Measurements from ENCODE around the gene RENBP.

The RENBP gene

DNA sequence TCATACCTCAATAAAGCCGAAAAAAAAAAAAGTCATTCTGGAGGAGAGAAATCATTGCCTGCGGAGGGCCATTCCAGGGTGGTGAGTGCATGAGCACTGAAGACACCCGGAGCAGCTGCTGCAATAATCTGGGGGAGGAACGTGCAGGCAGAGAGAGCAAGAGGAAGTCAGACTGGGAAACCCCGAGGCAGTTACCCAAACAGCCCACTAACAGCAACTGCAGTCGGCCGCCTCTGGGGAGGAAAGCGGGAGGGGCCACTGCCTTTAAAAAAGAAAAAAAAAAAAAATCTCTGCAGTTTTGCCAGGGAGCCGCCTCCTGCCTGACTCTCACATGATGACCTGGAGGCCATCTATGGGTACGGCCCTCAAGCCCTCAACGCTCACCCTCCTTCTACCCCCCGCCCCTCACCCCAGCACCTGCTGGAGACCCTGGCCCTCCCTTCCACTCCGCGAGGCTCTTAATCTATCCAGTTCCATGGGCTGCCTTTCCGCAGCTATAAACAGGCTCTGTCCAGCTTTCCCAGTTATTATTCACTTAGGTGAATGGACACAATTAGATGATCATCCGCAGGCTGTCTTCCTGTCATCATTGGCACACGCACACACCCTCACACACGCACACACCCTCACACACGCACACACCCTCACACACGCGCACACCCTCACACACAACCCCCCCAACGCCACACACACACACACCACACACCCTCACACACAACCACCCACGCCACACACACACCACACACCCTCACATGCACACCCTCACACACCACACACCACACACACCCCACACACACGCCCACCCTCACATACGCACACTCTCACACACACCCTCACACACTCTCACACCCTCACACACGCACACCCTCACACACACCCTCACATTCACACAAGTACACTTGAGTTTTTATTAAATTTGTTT lies 43.4 kb downstream of the RENBP start:
- TF ChIP-seq, protein P1, sequence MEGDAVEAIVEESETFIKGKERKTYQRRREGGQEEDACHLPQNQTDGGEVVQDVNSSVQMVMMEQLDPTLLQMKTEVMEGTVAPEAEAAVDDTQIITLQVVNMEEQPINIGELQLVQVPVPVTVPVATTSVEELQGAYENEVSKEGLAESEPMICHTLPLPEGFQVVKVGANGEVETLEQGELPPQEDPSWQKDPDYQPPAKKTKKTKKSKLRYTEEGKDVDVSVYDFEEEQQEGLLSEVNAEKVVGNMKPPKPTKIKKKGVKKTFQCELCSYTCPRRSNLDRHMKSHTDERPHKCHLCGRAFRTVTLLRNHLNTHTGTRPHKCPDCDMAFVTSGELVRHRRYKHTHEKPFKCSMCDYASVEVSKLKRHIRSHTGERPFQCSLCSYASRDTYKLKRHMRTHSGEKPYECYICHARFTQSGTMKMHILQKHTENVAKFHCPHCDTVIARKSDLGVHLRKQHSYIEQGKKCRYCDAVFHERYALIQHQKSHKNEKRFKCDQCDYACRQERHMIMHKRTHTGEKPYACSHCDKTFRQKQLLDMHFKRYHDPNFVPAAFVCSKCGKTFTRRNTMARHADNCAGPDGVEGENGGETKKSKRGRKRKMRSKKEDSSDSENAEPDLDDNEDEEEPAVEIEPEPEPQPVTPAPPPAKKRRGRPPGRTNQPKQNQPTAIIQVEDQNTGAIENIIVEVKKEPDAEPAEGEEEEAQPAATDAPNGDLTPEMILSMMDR (IDR thresholded peaks at IDR 0.05) = no peak

DNA sequence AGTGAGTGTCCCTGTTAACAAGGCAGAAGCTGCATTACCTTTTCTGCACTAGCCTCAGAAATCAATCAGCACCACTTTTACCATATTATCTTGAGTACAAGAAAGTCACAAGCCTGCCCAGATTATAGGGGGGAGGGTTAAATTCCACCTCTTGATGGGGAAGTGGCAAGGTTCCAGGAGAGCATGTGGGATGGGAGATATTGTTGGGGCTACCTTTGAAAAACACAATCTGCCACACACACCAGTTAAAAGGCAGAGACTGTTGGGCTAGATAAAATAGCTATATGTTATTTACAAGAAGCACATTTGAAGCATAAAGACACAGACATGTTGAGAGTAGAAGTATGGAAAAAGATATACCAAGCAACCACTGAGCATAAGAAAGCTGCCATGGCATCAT lies 46.5 kb downstream of the RENBP start:
- TF ChIP-seq, protein P1 (IDR thresholded peaks at IDR 0.05) = no peak

DNA sequence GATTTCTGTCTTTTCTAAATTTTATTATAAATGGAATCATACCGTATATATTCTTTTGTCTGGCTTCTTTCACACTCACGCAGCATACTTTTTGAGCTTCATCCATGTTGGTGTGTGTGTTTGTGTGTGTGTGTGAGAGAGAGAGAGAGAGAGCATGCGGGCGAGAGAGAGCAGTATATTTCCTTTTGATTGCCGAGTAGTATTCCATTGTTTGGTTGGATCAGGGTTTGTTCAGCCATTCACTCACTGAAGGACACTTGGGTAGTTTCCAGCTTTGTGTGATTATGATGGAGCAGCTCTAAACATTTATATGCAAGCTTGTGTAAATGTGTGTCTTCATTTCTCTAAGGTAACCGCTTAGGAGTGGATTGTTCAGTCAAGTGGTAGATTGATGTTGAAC lies 55.3 kb downstream of the RENBP start:
- TF ChIP-seq, protein P1 (IDR thresholded peaks at IDR 0.05) = no peak

DNA sequence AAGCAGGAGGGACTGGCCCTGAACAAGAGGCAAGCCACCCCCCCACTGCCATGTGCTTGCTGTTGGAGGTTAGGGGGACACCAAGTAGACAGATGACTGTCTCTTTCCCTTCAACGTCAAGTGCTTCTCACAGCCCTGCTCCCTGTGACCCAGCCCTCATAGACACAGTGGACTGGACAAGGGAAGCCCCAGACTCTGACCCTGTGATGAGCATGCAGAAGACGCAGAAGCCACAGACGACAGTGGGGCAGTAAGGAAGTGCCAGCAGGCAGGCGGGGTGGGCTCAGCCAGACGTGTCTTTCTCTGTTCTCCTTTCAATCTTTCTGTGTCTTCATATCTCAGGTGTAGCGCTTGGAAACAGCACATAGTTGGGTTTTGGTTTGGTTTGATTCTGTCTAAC lies 56.1 kb downstream of the RENBP start:
- TF ChIP-seq, protein P1 (IDR thresholded peaks at IDR 0.05) = no peak

DNA sequence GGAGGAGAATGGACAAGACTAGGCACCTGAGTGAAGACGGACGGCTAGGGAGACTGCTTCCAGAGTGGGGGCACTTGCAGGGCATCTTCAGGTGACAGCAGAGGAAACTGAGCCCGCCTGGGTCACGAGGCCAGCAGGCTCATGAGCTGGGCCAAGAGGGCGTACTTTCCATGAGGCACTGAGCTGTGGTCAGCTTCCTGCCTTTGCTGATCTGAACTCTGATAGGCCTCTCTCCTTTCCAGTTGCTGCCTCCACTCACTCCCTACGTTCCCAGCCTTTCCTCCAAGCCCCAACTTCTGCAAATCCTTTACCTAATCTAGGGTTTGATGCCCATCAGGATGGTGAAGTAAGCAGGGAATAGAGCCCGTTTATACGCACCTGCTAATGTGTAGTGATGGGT lies 57.1 kb downstream of the RENBP start:
- TF ChIP-seq, protein P1 (IDR thresholded peaks at IDR 0.05) = no peak

DNA sequence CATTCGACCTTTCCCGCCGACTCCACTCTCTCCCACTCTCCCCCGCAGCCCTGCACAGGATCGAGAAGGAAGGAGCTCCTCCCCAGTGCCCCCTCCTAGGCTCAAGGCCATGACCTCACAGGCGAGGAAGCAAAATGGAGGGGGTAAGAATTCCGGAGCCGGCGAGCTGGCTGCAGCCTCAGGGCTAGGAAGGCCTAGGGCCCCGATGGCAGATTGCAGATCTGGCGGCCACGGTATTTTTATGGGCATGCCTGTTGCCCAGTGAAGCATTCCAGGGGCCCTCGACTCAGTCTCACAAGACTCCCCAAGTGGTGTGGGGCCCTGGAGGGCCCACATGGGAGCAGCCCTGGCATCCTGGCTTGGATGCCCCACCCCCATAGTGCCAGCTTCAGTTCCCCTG lies 57.5 kb downstream of the RENBP start:
- TF ChIP-seq, protein P1 (IDR thresholded peaks at IDR 0.05) = no peak

DNA sequence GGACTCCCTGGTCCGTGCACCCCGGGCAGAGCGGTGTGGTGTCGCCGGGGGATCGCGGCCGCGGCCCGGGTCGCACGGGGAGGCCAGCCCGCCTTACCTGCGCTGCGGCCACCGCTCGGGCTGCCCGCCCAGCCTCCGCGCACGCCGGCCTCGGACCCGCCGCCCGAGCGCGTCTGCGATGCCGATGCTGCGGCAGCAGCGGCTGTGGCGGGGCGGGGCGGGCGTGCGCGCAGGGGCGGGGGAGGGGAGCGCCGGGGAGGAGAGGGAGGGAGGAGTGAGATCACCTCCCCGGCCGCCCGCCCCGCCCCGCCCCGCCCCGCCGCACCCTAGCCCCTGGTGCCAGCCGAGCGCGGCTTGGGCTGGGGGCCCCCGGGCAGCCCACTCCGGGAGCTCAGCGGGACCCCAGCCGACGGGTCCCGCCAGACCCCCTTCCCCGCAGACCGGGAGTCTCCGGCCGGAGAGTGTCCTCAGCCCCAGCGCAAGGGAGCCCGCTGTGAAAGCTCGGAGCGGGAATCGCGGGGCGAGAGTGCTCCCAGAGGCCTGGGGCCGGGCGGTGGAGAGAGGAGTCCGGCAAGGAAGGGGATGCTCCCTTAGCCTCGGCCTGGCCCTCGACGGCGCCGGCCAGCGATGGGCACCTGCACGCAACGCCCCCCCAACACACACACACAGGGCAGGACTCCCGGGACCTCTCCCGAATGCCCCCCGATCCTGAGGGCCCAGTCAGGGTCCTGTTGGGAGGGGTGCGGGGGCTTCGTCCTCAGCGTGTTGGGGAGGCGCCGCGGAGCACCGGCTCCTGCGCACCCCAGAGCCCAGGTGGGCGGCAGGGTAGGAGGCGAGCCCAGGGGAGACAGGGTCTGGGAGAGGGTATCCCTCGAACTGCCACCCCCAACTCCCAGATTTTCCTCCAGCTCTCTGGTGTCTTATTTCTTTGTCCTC lies 58.2 kb downstream of the RENBP start, which contains the start of gene L1CAM:
Gene L1CAM (minus strand): TSS at position 206 of the 936 bp plus-strand sequence. CDS start 10,337 bp downstream, outside the sequence.
- TF ChIP-seq, protein P1 (IDR thresholded peaks at IDR 0.05) = no peak
